BJ (cell line): ENCODE data around the gene HES2. TPM values are rescaled to one million over a fixed set of nuclear protein-coding genes. Genes with fewer than 3 reads are reported as not detected.

ENCODE experiments used
- CTCF ChIA-PET: fragments of 350-600 bp; formaldehyde crosslinking; extraction: SDS; loops from one replicate; lab custom pipeline; 2021; ENCODE audit warnings: antibody characterized with exemption, inconsistent platforms; lab: Yijun Ruan, JAX
- POLR2A ChIA-PET: fragments of 300-600 bp; sonication (Branson Sonifier 250); formaldehyde crosslinking; extraction: SDS; loops from one replicate; lab custom pipeline; 2021; ENCODE audit warnings: antibody characterized with exemption; lab: Charles Lee
- DNase-seq: peaks from one replicate; pipeline ENCODE4 v3.0.0-alpha.2; 2011; ENCODE audit warnings: low read depth
- H3K27me3 ChIP-seq: 2 replicates; pipeline ENCODE4 v1.6.0; 2011; ENCODE audit warnings: low read length; ENCODE audit not compliant: control insufficient read depth, insufficient read depth
- H3K36me3 ChIP-seq: 2 replicates; pipeline ENCODE4 v1.5.1; 2011; ENCODE audit warnings: low read length; ENCODE audit not compliant: control insufficient read depth, insufficient read depth
- H3K4me3 ChIP-seq: 2 replicates; pipeline ENCODE4 v1.5.1; 2011; ENCODE audit warnings: low read depth, mild to moderate bottlenecking, control low read depth, low read length
- CTCF ChIP-seq: IDR thresholded peaks from 2 replicates; pipeline ENCODE4 v1.5.1; 2011; ENCODE audit warnings: low read depth, mild to moderate bottlenecking, control low read depth, inconsistent platforms, low read length, moderate library complexity; ENCODE audit not compliant: insufficient read depth
- polyA plus RNA-seq: library from polyadenylated mRNA; depleted of rRNA; stranded (reverse); fragments of >200 nt; gene quantifications from 2 replicates; pipeline ENCODE4 v1.2.3, GENCODE V29; 2011

HES2 gene
- polyA plus RNA-seq, 1 experiment: not detected

GRCh38 chr1:6463120-6463412, 43.3 kb upstream of the HES2 start:
- Histone ChIP-seq H3K4me3 (no peak overlapping the region), H3K36me3 (peaks cover 15% of the 10 kb centered on the region), H3K27me3 (0 out of 2 replicates have a peak, but pooled peaks cover 2% of the 10 kb centered on the region)
- no peak for DNase-seq
- ChIA-PET CTCF (interaction anchor here (0.9 to 2.3 kb wide), 5 partner anchors 9 to 217 kb away, joined by 3 to 7 read pairs (median 5); no protein-coding TSS in a partner anchor), POLR2A (no interaction called here)
- no peak for TF ChIP-seq CTCF

GRCh38 chr1:6462412-6463119, 42.8 kb upstream of the HES2 start:
- no peak overlapping the region for H3K4me3 ChIP-seq
- ChIA-PET POLR2A (no interaction called here), CTCF (interaction anchor here (0.9 to 2.3 kb wide), 5 partner anchors 9 to 216 kb away, joined by 3 to 7 read pairs (median 5); no protein-coding TSS in a partner anchor)
- no peak for TF ChIP-seq CTCF
- H3K27me3 ChIP-seq: 0 out of 2 replicates have a peak, but pooled peaks cover 2% of the 10 kb centered on the region
- peaks cover 12% of the 10 kb centered on the region for H3K36me3 ChIP-seq
- DNase-seq: no peak

- no peak for DNase-seq
- no peak for TF ChIP-seq CTCF
- Histone ChIP-seq H3K27me3 (peaks cover 4% of the 10 kb centered on the region), H3K4me3 (no peak overlapping the region), H3K36me3 (peaks cover 9% of the 10 kb centered on the region)
- ChIA-PET POLR2A (no interaction called here), CTCF (interaction anchor here (0.9 to 2.3 kb wide), 4 partner anchors 10 to 215 kb away, joined by 5 to 7 read pairs (median 6); no protein-coding TSS in a partner anchor)
Measured at GRCh38 chr1:6461538-6462411, 42.1 kb upstream of the HES2 start.

- DNase-seq: no peak
- Histone ChIP-seq H3K4me3 (no peak overlapping the region), H3K36me3 (peaks cover 9% of the 10 kb centered on the region), H3K27me3 (peaks cover 10% of the 10 kb centered on the region)
- ChIA-PET CTCF (interaction anchor here (0.6 to 1.1 kb wide), 2 partner anchors 9 to 25 kb away, joined by 3 read pairs; no protein-coding TSS in a partner anchor), POLR2A (no interaction called here)
- TF ChIP-seq CTCF: no peak
Measured at GRCh38 chr1:6461051-6461530, 41.4 kb upstream of the HES2 start.
